IMR-90 (cell line): ENCODE results near the gene RBM25.

Source experiments
- BHLHE40 ChIP-seq: fragments of 150-350 bp; IDR thresholded peaks from 2 replicates; pipeline ENCODE4 v1.6.1; 2016; ENCODE audit warnings: mild to moderate bottlenecking, low read depth, low read length
- CEBPB ChIP-seq: IDR thresholded peaks from 2 replicates; pipeline ENCODE4 v1.6.1; 2012; ENCODE audit warnings: low read depth, low read length, improper control_type of control experiment
- CHD1 ChIP-seq: IDR thresholded peaks from 2 replicates; pipeline ENCODE4 v1.6.1; 2012; ENCODE audit warnings: low read depth, low read length, improper control_type of control experiment
- CTCF ChIP-seq: conservative IDR thresholded peaks from 2 replicates; pipeline ENCODE4 v1.5.1; 2012; ENCODE audit warnings: mild to moderate bottlenecking, low read depth, low read length, improper control_type of control experiment
- FOS ChIP-seq: fragments of 150-350 bp; IDR thresholded peaks from 2 replicates; pipeline ENCODE4 v1.6.1; 2016; ENCODE audit warnings: low read depth, low read length
- MAFK ChIP-seq: IDR thresholded peaks from 2 replicates; pipeline ENCODE4 v1.6.1; 2012; ENCODE audit warnings: low read depth, low read length, improper control_type of control experiment
- MAZ ChIP-seq: IDR thresholded peaks from 2 replicates; pipeline ENCODE4 v1.6.1; 2012; ENCODE audit warnings: low read depth, mild to moderate bottlenecking, low read length, improper control_type of control experiment, moderate library complexity, borderline replicate concordance
- MXI1 ChIP-seq: IDR thresholded peaks from 2 replicates; pipeline ENCODE4 v1.6.1; 2012; ENCODE audit warnings: low read depth, mild to moderate bottlenecking, low read length, moderate library complexity, borderline replicate concordance
- NFE2L2 ChIP-seq: fragments of 150-350 bp; IDR thresholded peaks from 2 replicates; pipeline ENCODE4 v1.6.1; 2016; ENCODE audit warnings: low read depth, mild to moderate bottlenecking, low read length
- POLR2A ChIP-seq: IDR thresholded peaks from 2 replicates; pipeline ENCODE4 v1.6.1; 2012; ENCODE audit warnings: mild to moderate bottlenecking, low read depth, low read length
- RCOR1 ChIP-seq: IDR thresholded peaks from 2 replicates; pipeline ENCODE4 v1.6.1; 2012; ENCODE audit warnings: mild to moderate bottlenecking, low read length, improper control_type of control experiment; ENCODE audit not compliant: insufficient replicate concordance
- RFX5 ChIP-seq: IDR thresholded peaks from 2 replicates; pipeline ENCODE4 v1.8.0; 2012; ENCODE audit warnings: low read depth, mild to moderate bottlenecking, low read length, moderate library complexity
- USF2 ChIP-seq: fragments of 150-350 bp; IDR thresholded peaks from 2 replicates; pipeline ENCODE4 v1.6.1; 2017; ENCODE audit warnings: mild to moderate bottlenecking, antibody characterized with exemption, low read length, low read depth

GRCh38 chr14:73167727-73168126 lies 109.4 kb downstream of the RBM25 start:
- TF ChIP-seq CTCF (no peak), POLR2A (no peak), MAFK (no peak), NFE2L2 (no peak), RCOR1 (no peak), MAZ (no peak), MXI1 (no peak), USF2 (no peak), RFX5 (no peak), BHLHE40 (no peak), FOS (no peak), CHD1 (no peak), CEBPB (no peak)
